Kidney epithelial cell (primary cell): ENCODE data around the gene MGMT. TPM values are rescaled to one million over a fixed set of nuclear protein-coding genes. Genes with fewer than 3 reads are reported as not detected.

Experiments used
- DNase-seq: peaks from one replicate; pipeline ENCODE4 v3.0.0-alpha.2; 2010; ENCODE audit warnings: low read depth
- H3K27me3 ChIP-seq: 2 replicates; pipeline ENCODE4 v1.6.0; 2011; ENCODE audit warnings: low read length; ENCODE audit not compliant: control insufficient read depth, insufficient read depth
- H3K36me3 ChIP-seq: 2 replicates; pipeline ENCODE4 v1.5.1; 2011; ENCODE audit warnings: low read length; ENCODE audit not compliant: control insufficient read depth, insufficient read depth
- H3K4me3 ChIP-seq: 2 replicates; pipeline ENCODE4 v1.5.1; 2011; ENCODE audit warnings: low read depth, mild to moderate bottlenecking, control low read depth, low read length
- CTCF ChIP-seq: IDR thresholded peaks from 2 replicates; pipeline ENCODE4 v1.5.1; 2011; ENCODE audit warnings: mild to moderate bottlenecking, moderate library complexity, low read length, control low read depth, inconsistent platforms; ENCODE audit not compliant: insufficient read depth, poor library complexity, severe bottlenecking
- total RNA-seq: library from RNA; depleted of rRNA; stranded (reverse); fragments of >200 nt; gene quantifications from 2 replicates; pipeline ENCODE4 v1.2.3, GENCODE V29; 2015

Gene MGMT
- total RNA-seq, 1 donor from 2014 or later, result 36.1 TPM

GRCh38 chr10:129626309-129626708 is 159.3 kb downstream of the MGMT start:
- no peak for TF ChIP-seq CTCF
- Histone ChIP-seq H3K27me3 (no peaks in the 10 kb centered on the region), H3K4me3 (no peak overlapping the region), H3K36me3 (no peaks in the 10 kb centered on the region)
- DNase-seq, result no peak

- H3K36me3 ChIP-seq, result no peaks in the 10 kb centered on the region
- no peak for DNase-seq
- H3K27me3 ChIP-seq, result no peaks in the 10 kb centered on the region
- no peak overlapping the region for H3K4me3 ChIP-seq
- no peak for TF ChIP-seq CTCF
Observed at GRCh38 chr10:129626796-129627435, 159.9 kb downstream of the MGMT start.

GRCh38 chr10:129627442-129627841 is 160.4 kb downstream of the MGMT start:
- H3K27me3 ChIP-seq, result no peaks in the 10 kb centered on the region
- no peaks in the 10 kb centered on the region for H3K36me3 ChIP-seq
- no peak for DNase-seq
- TF ChIP-seq CTCF, result no peak
- no peak overlapping the region for H3K4me3 ChIP-seq

- no peaks in the 10 kb centered on the region for H3K36me3 ChIP-seq
- H3K4me3 ChIP-seq, result no peak overlapping the region
- no peak for TF ChIP-seq CTCF
- H3K27me3 ChIP-seq, result no peaks in the 10 kb centered on the region
- DNase-seq, result no peak
Observed at GRCh38 chr10:129628823-129629222, 161.8 kb downstream of the MGMT start.

- H3K4me3 ChIP-seq, result no peak overlapping the region
- TF ChIP-seq CTCF, result no peak
- no peak for DNase-seq
- H3K36me3 ChIP-seq, result no peaks in the 10 kb centered on the region
- no peaks in the 10 kb centered on the region for H3K27me3 ChIP-seq
Observed at GRCh38 chr10:129629911-129630310, 162.9 kb downstream of the MGMT start.

GRCh38 chr10:129631006-129631405 is 164.0 kb downstream of the MGMT start:
- DNase-seq, result no peak
- no peak for TF ChIP-seq CTCF
- H3K4me3 ChIP-seq, result no peak overlapping the region
- H3K27me3 ChIP-seq, result no peaks in the 10 kb centered on the region
- no peaks in the 10 kb centered on the region for H3K36me3 ChIP-seq
